Nephron progenitor cell (in vitro differentiated cells): ENCODE results near the gene SHISA6.

Source experiments
- DNase-seq: peaks from one replicate; pipeline ENCODE4 v3.0.0; 2021
- H3K27ac Mint-ChIP-seq: 2 replicates; pipeline ENCODE4 v1.8.0; 2021; ENCODE audit warnings: mild to moderate bottlenecking, moderate library complexity, mixed read lengths
- H3K27me3 Mint-ChIP-seq: 2 replicates; pipeline ENCODE4 v1.8.0; 2021; ENCODE audit warnings: mild to moderate bottlenecking, low read depth, mixed read lengths; ENCODE audit not compliant: poor library complexity
- H3K36me3 Mint-ChIP-seq: 2 replicates; pipeline ENCODE4 v1.8.0; 2021; ENCODE audit warnings: low read depth, mixed read lengths
- H3K4me1 Mint-ChIP-seq: 2 replicates; pipeline ENCODE4 v1.8.0; 2021; ENCODE audit warnings: mixed read lengths
- H3K4me3 Mint-ChIP-seq: 2 replicates; pipeline ENCODE4 v1.8.0; 2021; ENCODE audit warnings: mild to moderate bottlenecking, moderate library complexity, mixed read lengths
- H3K9me3 Mint-ChIP-seq: 2 replicates; pipeline ENCODE4 v1.8.0; 2021; ENCODE audit warnings: mild to moderate bottlenecking, moderate library complexity, mixed read lengths
- CTCF ChIP-seq: fragments of 200-600 bp; sonication (generic); IDR thresholded peaks from 2 replicates; pipeline ENCODE4 v1.5.0; 2021; ENCODE audit warnings: antibody characterized with exemption

The SHISA6 gene

GRCh38 chr17:11582217-11582616, 341.2 kb downstream of the SHISA6 start:
- Mint-ChIP-seq H3K36me3 (no peaks in the 10 kb centered on the region), H3K27me3 (peaks cover 11% of the 10 kb centered on the region), H3K9me3 (no peaks in the 10 kb centered on the region), H3K4me1 (peaks cover 32% of the 10 kb centered on the region), H3K27ac (no peak overlapping the region), H3K4me3 (no peak overlapping the region)
- no peak for DNase-seq
- no peak for TF ChIP-seq CTCF

GRCh38 chr17:11583306-11583992, 342.4 kb downstream of the SHISA6 start:
- H3K27me3 Mint-ChIP-seq: peaks cover 11% of the 10 kb centered on the region
- DNase-seq: no peak
- no peak for TF ChIP-seq CTCF

GRCh38 chr17:11589716-11590115, 348.7 kb downstream of the SHISA6 start:
- Mint-ChIP-seq H3K27me3 (no peaks in the 10 kb centered on the region), H3K9me3 (no peaks in the 10 kb centered on the region), H3K36me3 (no peaks in the 10 kb centered on the region), H3K27ac (no peak overlapping the region), H3K4me3 (no peak overlapping the region), H3K4me1 (peaks cover 32% of the 10 kb centered on the region)
- no peak for DNase-seq
- no peak for TF ChIP-seq CTCF

More at GRCh38 chr17:11583306-11583992, 342.4 kb downstream of the SHISA6 start:
- H3K9me3 Mint-ChIP-seq: no peaks in the 10 kb centered on the region
- no peak overlapping the region for H3K4me3 Mint-ChIP-seq
- peaks cover 32% of the 10 kb centered on the region for H3K4me1 Mint-ChIP-seq
- H3K36me3 Mint-ChIP-seq: no peaks in the 10 kb centered on the region
- H3K27ac Mint-ChIP-seq: no peak overlapping the region

- Mint-ChIP-seq H3K36me3 (no peaks in the 10 kb centered on the region), H3K27me3 (peaks cover 2% of the 10 kb centered on the region), H3K27ac (peak within 1 kb of the TSS; percentile 14), H3K4me3 (peak within 1 kb of the TSS; percentile 85), H3K9me3 (peaks cover 5% of the 10 kb centered on the region), H3K4me1 (peaks cover 21% of the 10 kb centered on the region)
- TF ChIP-seq CTCF: no peak
- peak; percentile 99 for DNase-seq
Measured at GRCh38 chr17:11598274-11599221, 357.5 kb downstream of the SHISA6 start, which contains the start of gene DNAH9. DNAH9 (plus strand) TSS chr17:11598470; CDS start chr17:11598499, 29 bp downstream.

- Mint-ChIP-seq H3K36me3 (no peaks in the 10 kb centered on the region), H3K4me1 (peaks cover 21% of the 10 kb centered on the region), H3K27me3 (peaks cover 2% of the 10 kb centered on the region), H3K4me3 (no peak overlapping the region), H3K27ac (no peak overlapping the region), H3K9me3 (no peaks in the 10 kb centered on the region)
- no peak for DNase-seq
- TF ChIP-seq CTCF: no peak
Measured at GRCh38 chr17:11601661-11602060, 360.6 kb downstream of the SHISA6 start.
